Panc1 (cell line): ENCODE results near the gene CTRB2.

Source experiments
- CTCF ChIP-seq: fragments of 450-650 bp; IDR thresholded peaks from 2 replicates; pipeline ENCODE4 v1.5.1; 2017; ENCODE audit warnings: mild to moderate bottlenecking
- POLR2AphosphoS5 ChIP-seq: IDR thresholded peaks from 2 replicates; pipeline ENCODE4 v1.6.1; 2012; ENCODE audit warnings: mild to moderate bottlenecking, low read depth, low read length, moderate library complexity

DNA sequence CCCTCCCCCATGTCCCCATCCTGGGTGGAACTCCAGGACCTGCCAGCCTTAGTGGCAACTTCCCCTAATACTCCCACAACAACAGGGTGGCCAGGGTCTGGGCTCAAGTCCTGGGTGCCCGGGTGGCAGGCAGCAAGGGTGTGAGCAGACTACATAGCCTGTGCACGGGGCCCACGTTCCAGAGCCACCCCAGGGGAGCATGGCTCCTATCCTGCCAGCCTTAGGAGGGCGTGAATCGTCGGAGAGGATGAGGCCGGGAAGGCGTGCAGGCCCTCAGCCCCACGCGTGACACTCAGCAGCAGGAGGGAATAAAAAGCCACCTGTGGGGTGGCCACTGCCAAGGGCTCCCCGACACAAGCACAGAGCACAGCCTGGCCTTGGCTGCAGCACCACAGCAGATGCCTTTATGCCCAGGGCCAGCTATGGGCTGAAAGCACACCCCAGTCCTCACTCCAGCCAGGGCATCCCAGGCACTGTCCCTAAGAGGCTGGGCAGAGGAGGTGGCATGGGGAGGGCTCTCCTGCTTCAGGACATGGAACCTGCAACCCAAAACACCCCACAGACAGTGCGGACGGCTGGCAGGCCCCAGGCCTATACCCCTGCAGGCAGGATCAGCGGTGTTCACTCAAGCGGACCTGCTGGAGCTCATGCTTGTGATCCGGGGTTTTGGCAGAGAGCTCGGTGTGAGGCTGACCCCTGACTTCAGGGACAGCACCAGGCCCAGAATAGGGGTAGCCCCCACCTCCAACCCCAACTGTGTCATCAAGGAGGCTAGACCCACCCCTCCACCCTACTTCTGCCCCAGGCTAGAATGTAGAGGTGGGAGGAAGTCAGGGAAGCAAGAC, 41.8 kb upstream of the CTRB2 start:
- TF ChIP-seq CTCF (no peak), POLR2AphosphoS5 (no peak)
